Right renal pelvis (tissue), 4 donors: Measurements from ENCODE around the gene ARL15. TPM values are rescaled to one million over a fixed set of nuclear protein-coding genes. Genes with fewer than 3 reads are reported as not detected.
"Not testable (repeated sequence)": the region's sequence is repeated elsewhere in the genome, so short reads cannot be mapped to it uniquely, and the experiment has no call there.

Experiments used
- DNase-seq, 4 donors: peaks; one replicate each; pipeline ENCODE4 v3.0.0-alpha.2; 2013; ENCODE audit warnings: low read depth in 4 of 4, low spot score in 3 of 4, missing footprints in 1 of 4
- polyA plus RNA-seq, 4 donors: library from polyadenylated mRNA; unstranded; fragments of 120-200 nt; gene quantifications; one replicate each; pipeline ENCODE4 v1.2.1, GENCODE V29; 2013; ENCODE audit not compliant: insufficient read length in 4 of 4

ARL15 gene
- polyA plus RNA-seq, 4 donors: 28.3 to 38.5 (median 36.5) TPM

DNA sequence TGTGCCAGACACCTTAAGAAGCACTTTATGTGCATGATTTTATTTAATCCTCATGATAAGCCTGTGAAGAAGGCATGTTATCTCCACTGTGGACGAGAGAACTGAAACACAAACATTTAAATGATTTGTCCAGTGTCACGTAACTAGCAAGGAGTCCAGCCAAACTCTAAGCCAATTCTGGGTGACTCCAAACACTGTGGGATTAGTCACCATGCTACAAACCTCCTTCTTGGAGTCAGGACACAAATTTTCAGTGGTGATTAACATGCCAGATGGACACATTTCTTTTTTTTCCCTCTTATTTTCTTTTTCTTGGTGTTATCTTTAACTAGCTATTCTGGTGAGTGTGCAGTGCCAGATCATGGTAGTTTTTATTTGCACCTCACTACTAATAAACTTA is 433.1 kb downstream of the ARL15 start:
- DNase-seq: no peak

DNA sequence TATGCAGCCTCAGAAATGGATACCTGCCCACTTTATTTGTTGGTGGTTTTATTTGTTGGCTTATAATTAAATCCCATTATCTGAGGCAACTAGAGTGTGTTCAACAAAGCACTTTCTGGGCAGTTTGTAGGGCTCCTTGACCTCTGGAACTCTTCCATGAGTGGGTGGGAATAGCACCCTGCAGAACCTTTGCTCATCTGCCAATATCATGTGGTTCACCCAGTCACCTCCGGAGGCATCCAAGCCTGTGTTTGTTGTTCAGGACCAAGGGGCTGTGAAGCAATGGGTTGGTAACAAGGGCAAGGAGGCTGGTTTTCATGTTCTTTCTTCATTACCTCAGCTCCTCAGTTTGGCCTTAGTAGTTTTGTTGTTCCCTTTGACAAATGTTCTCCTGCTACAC is 436.0 kb downstream of the ARL15 start:
- no peak for DNase-seq

DNA sequence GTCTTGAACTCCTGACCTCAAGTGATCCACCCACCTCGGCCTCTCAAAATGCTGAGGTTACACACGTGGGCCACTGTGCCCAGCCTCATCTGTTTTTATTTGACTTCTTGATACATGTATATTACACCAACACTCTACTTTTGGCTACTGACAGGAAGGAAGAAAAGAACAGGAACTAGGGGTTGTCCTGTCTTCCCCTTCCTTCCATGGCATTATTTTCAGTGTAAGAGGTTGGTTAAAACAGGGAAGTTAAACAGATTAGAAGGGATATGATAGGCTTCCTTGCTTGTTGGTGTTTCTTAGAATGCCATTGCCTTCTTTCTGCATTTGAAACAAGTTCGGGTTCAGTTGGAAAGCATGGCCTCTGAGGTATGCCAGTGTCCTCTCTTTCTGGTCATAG is 437.1 kb downstream of the ARL15 start:
- no peak for DNase-seq

- DNase-seq: no peak
These were observed 438.6 kb downstream of the ARL15 start for GRCh38 chr5:53871775-53872174.

DNA sequence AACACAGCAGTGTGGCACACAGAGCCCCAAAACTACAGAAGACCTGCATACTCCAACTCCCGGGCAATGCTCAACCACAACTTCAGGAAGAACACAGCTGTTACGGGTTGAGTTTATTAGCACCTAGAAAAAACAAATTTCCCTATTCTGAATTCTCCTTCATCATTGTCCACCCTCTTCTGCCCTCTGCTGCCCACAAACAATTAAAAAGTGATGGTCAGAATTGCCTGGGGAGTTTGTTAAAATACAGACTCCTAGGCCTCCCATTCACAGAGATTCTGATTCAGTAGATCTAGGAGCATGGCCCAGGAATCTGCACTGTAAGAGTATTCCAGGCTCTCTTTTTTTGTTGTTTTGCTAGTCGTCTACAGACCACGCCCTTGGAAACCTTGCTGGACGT is 439.3 kb downstream of the ARL15 start:
- DNase-seq: no peak

- DNase-seq: no peak
These were observed 451.5 kb downstream of the ARL15 start for GRCh38 chr5:53858700-53859456.

GRCh38 chr5:53856506-53856905 is 453.9 kb downstream of the ARL15 start:
- DNase-seq: no peak

- DNase-seq: not testable (repeated sequence)
These were observed 473.4 kb downstream of the ARL15 start for GRCh38 chr5:53836851-53837430.

GRCh38 chr5:53834500-53834899 is 475.9 kb downstream of the ARL15 start:
- no peak for DNase-seq

Other genes with a start within 250 kb of the ARL15 start
- under 1 TPM in 3 of 4 donors, not detected in 1; 0.18 to 0.53 (median 0.19) TPM for gene HSPB3, start 145.1 kb upstream of the ARL15 start, polyA plus RNA-seq
- 10 to 100 TPM; 33.4 to 36.7 (median 35.7) TPM for gene SNX18, start 207.2 kb upstream of the ARL15 start, polyA plus RNA-seq